HepG2 (cell line): ENCODE results near the gene MTHFSD. TPM values are rescaled to one million over a fixed set of nuclear protein-coding genes. Genes with fewer than 3 reads are reported as not detected.

Experiments used
- ATAC-seq: fragments of 200-7000 bp; cut with Tn5 transposase; 3 replicates; pipeline ENCODE4 v1.9.1; 2020; ENCODE audit warnings: mild to moderate bottlenecking, moderate library complexity
- BruUV-seq: library from RNA; stranded (reverse); fragments of 400-500 nt; replicated peaks from 2 replicates; lab custom pipeline; 2021; lab: Mats Ljungman, UMichigan
- CTCF ChIA-PET: fragments of 300-600 bp; formaldehyde crosslinking; extraction: SDS; loops from one replicate; lab custom pipeline; 2021; ENCODE audit warnings: low total read pairs, inconsistent platforms, low intra/inter-chr PET ratio; lab: Yijun Ruan, JAX
- POLR2A ChIA-PET: fragments of 350-600 bp; sonication (Branson Sonifier 250); formaldehyde crosslinking; loops from one replicate; lab custom pipeline; 2020; ENCODE audit warnings: antibody characterized with exemption, inconsistent platforms; lab: Yijun Ruan, JAX
- DNase-seq: peaks from one replicate; pipeline ENCODE4 v3.0.0-alpha.2; 2015; ENCODE audit warnings: low spot score
- FAIRE-seq: peaks from 3 replicates; lab custom pipeline; 2011; peaks lifted over from hg19 to GRCh38; lab: Jason Lieb, UNC
- H2AFZ ChIP-seq: one replicate; pipeline ENCODE4 v1.6.1; 2011; ENCODE audit warnings: low read length, inconsistent platforms
- H3K27ac ChIP-seq: fragments of 300-600 bp; 3 replicates; pipeline ENCODE4 v1.8.0; 2011; ENCODE audit warnings: mixed run types, mild to moderate bottlenecking, mixed read lengths, low read length, inconsistent platforms; ENCODE audit not compliant: insufficient read depth; ENCODE audit errors: extremely low read length
- H3K27me3 ChIP-seq, 2 experiments: fragments of 200-600 bp in 1 of 2; 2 replicates in 1 of 2; 3 replicates in 1 of 2; pipeline versions ENCODE4 v1.6.0 to v1.8.0; 2011; ENCODE audit warnings: low read length in 2 of 2, mild to moderate bottlenecking in 2 of 2, moderate library complexity in 2 of 2, inconsistent platforms in 1 of 2; ENCODE audit not compliant: insufficient read depth in 2 of 2, control insufficient read depth in 1 of 2
- H3K36me3 ChIP-seq, 2 experiments: fragments of 200-600 bp in 1 of 2; replicated peaks in 1 of 2; 2 replicates in 1 of 2; 3 replicates in 1 of 2; pipeline versions ENCODE4 v1.5.1 to v1.8.0; 2011; ENCODE audit warnings: low read length in 2 of 2, inconsistent platforms in 1 of 2; ENCODE audit not compliant: insufficient read depth in 2 of 2, control insufficient read depth in 1 of 2
- H3K4me1 ChIP-seq: 2 replicates; pipeline ENCODE4 v1.5.1; 2012; ENCODE audit warnings: low read length, inconsistent platforms; ENCODE audit not compliant: insufficient read depth
- H3K4me2 ChIP-seq: 2 replicates; pipeline ENCODE4 v1.6.0; 2011; ENCODE audit warnings: low read depth, low read length, inconsistent platforms
- H3K4me3 ChIP-seq, 3 experiments: fragments of 200-600 bp in 1 of 3; sonication (generic), shearing (Covaris generic) in 1 of 3; replicated peaks in 1 of 3; 2 replicates each; pipeline ENCODE4 v1.5.1; 2011 to 2016; ENCODE audit warnings: low read length in 3 of 3, inconsistent platforms in 2 of 3, low read depth in 2 of 3, mild to moderate bottlenecking in 2 of 3, control low read depth in 1 of 3, mixed read lengths in 1 of 3; ENCODE audit not compliant: insufficient read depth in 1 of 3
- H3K79me2 ChIP-seq: one replicate; pipeline ENCODE4 v1.6.1; 2011; ENCODE audit warnings: low read length, inconsistent platforms; ENCODE audit not compliant: insufficient read depth
- H3K9ac ChIP-seq: 2 replicates; pipeline ENCODE4 v1.6.0; 2011; ENCODE audit warnings: mild to moderate bottlenecking, low read depth, low read length, inconsistent platforms; ENCODE audit not compliant: insufficient read depth
- H3K9me3 ChIP-seq: 2 replicates; pipeline ENCODE4 v1.5.1; 2012; ENCODE audit warnings: mild to moderate bottlenecking, low read length
- H4K20me1 ChIP-seq: 2 replicates; pipeline ENCODE4 v1.6.0; 2011; ENCODE audit warnings: inconsistent platforms, mild to moderate bottlenecking, low read length, moderate library complexity; ENCODE audit not compliant: insufficient read depth
- CENPT ChIP-seq: sonication (generic); formaldehyde crosslinking; IDR thresholded peaks from 2 replicates; pipeline ENCODE4 v1.8.0; 2022; ENCODE audit warnings: low read depth, mild to moderate bottlenecking, moderate library complexity, missing genetic modification reagents
- LRRFIP1 ChIP-seq: sonication (generic); formaldehyde crosslinking; conservative IDR thresholded peaks from 2 replicates; pipeline ENCODE4 v1.4.0; 2020; ENCODE audit warnings: missing genetic modification reagents
- MYNN ChIP-seq: sonication (generic); formaldehyde crosslinking; IDR thresholded peaks from 2 replicates; pipeline ENCODE4 v1.4.0; 2020; ENCODE audit warnings: mild to moderate bottlenecking, low read depth, missing genetic modification reagents
- PATZ1 ChIP-seq: sonication (generic); formaldehyde crosslinking; IDR thresholded peaks from 2 replicates; pipeline ENCODE4 v1.4.0; 2020; ENCODE audit warnings: missing genetic modification reagents
- ZIK1 ChIP-seq: sonication (generic); formaldehyde crosslinking; IDR thresholded peaks from 2 replicates; pipeline ENCODE4 v1.5.0; 2020; ENCODE audit warnings: mild to moderate bottlenecking, low read depth, missing genetic modification reagents, borderline replicate concordance
- ZNF326 ChIP-seq: sonication (generic); formaldehyde crosslinking; IDR thresholded peaks from 2 replicates; pipeline ENCODE4 v1.4.0; 2020; ENCODE audit warnings: missing genetic modification reagents, borderline replicate concordance
- ZNF430 ChIP-seq: sonication (generic); formaldehyde crosslinking; IDR thresholded peaks from 2 replicates; pipeline ENCODE4 v1.9.0; 2021; ENCODE audit warnings: mild to moderate bottlenecking, missing genetic modification reagents
- ZNF674 ChIP-seq: sonication (generic); formaldehyde crosslinking; IDR thresholded peaks from 2 replicates; pipeline ENCODE4 v1.5.0; 2020; ENCODE audit warnings: low read depth, mild to moderate bottlenecking, missing genetic modification reagents
- ZNF75D ChIP-seq: sonication (generic); formaldehyde crosslinking; IDR thresholded peaks from 2 replicates; pipeline ENCODE4 v1.8.1; 2023; ENCODE audit warnings: missing genetic modification reagents, mild to moderate bottlenecking, borderline replicate concordance
- ZSCAN9 ChIP-seq: IDR thresholded peaks from 2 replicates; pipeline ENCODE4 v1.6.1; 2016; ENCODE audit warnings: borderline replicate concordance
- WGBS: methylation state at CpG from one replicate; pipeline ENCODE4 v1.1.6; 2017; ENCODE audit warnings: low lambda C conversion rate; 5-methylcytosine and 5-hydroxymethylcytosine counted together
- in situ Hi-C: cut with HindIII; loops from 2 replicates; pipeline ENCODE4 v1.10.0; 2017; ENCODE audit warnings: low pct_unique_long_range_greater_than_20kb; ENCODE audit not compliant: extremely low pct_ligation_motif_present
- intact Hi-C: fragments of 100-400 bp; cut with micrococcal nuclease; formaldehyde crosslinking; loops from one replicate; pipeline ENCODE4 v1.10.0; 2022; ENCODE audit not compliant: unreplicated experiment
- polyA plus RNA-seq, 8 experiments: library from polyadenylated mRNA; depleted of rRNA in 3 of 8; stranded (reverse) in 7 of 8; unstranded in 1 of 8; fragments of >200 nt; fragmentation: Illumina TruSeq in 4 of 8; extraction: Trizol in 4 of 8; gene quantifications; 2 replicates each; pipeline versions ENCODE4 v1.2.1 to v1.2.3, GENCODE V29; 2011 to 2016; ENCODE audit warnings: low read depth in 4 of 8, missing spikeins in 1 of 8, mixed read lengths in 1 of 8; ENCODE audit not compliant: insufficient read depth in 1 of 8
- total RNA-seq, 5 experiments: library from RNA; depleted of rRNA; stranded (reverse); fragments of >200 nt; fragmentation: Illumina TruSeq; extraction: Trizol; gene quantifications; 2 replicates each; pipeline ENCODE4 v1.2.3, GENCODE V29; 2016; ENCODE audit warnings: low read depth in 1 of 5

MTHFSD gene
- total and polyA plus RNA-seq, 2 of the 13 experiments (the other 11 are each of a cell fraction or from before 2014, with no cell fraction given), result 14.2 to 16.3 TPM

DNA sequence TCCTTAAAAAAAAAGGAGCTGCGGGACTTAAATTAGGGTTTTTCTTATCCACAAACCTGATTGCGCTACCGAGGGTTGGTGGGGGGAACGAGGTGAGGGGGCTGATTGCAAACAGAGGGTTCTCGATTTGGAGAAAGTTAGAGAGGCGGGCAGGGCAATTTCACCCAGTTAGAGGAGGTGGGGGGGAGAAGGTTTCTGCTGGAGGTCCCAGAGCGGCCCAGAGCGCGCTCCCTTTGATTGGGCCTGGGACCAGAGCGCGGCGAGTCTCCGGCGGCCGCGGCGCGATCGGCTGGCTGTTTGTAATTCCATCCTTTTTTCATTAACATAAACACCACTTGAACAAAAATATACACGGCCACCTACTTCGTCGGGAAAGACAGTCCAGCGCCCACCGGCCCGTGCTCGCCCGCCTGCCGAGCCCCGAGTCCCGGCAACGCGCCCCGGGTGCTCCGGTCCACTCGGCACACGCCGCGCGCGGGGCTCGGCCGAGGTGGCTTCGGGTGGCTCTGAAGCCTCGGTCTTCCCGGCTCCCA lies 58.0 kb downstream of the MTHFSD start:
- Histone ChIP-seq H4K20me1 (no peaks in the 10 kb centered on the region; the same call in 1 of the 2 replicates), H3K9me3 (no peaks in the 10 kb centered on the region), H3K27ac (no peak overlapping the region), H3K36me3 (no peaks in the 10 kb centered on the region), H3K9ac (no peak overlapping the region), H3K79me2 (no peaks in the 10 kb centered on the region), H3K27me3 (peaks cover 27 to 86% of the 10 kb centered on the region in 2 experiments), H3K4me2 (no peak overlapping the region), H3K4me3 (no peak overlapping the region), H3K4me1 (peaks cover under 1% of the 10 kb centered on the region; the same call in 1 of the 2 replicates), H2AFZ (no peak overlapping the region)
- FAIRE-seq (no peak), DNase-seq (no peak), ATAC-seq (no peak)
- no peak for TF ChIP-seq ZNF326 (CRISPR knock-in tag)
- no peak for TF ChIP-seq LRRFIP1
- no peak for TF ChIP-seq MYNN (CRISPR knock-in tag)
- no peak for TF ChIP-seq ZNF674 (CRISPR knock-in tag)
- TF ChIP-seq ZNF430 (CRISPR knock-in tag), result no peak
- no peak for TF ChIP-seq ZSCAN9 (CRISPR knock-in tag)
- no peak for TF ChIP-seq PATZ1 (CRISPR knock-in tag)
- no peak for TF ChIP-seq CENPT
- no peak for TF ChIP-seq ZIK1
- no peak for TF ChIP-seq ZNF75D
- in situ Hi-C loops (no loop called here), intact Hi-C loops (no loop called here)
- ChIA-PET POLR2A (no interaction called here), CTCF (no interaction called here)
- BruUV-seq, result no TSS peak
- WGBS, result 41% methylated on average over 37 of the region's 45 CpGs
